Erythroblast (primary cell): Measurements from ENCODE around the gene CBX2.

ENCODE experiments used
- GATA1 ChIP-seq: IDR thresholded peaks from 2 replicates; pipeline ENCODE4 v1.6.1; 2011; ENCODE audit warnings: low read depth, mild to moderate bottlenecking, control low read depth, low read length, moderate library complexity
- POLR2A ChIP-seq: IDR thresholded peaks from 2 replicates; pipeline ENCODE4 v1.6.1; 2011; ENCODE audit warnings: mild to moderate bottlenecking, low read length

GRCh38 chr17:79812353-79813258, 34.7 kb downstream of the CBX2 start:
- TF ChIP-seq POLR2A (no peak), GATA1 (no peak)
